ENCODE results near the gene LSM3.

Gene LSM3

DNA sequence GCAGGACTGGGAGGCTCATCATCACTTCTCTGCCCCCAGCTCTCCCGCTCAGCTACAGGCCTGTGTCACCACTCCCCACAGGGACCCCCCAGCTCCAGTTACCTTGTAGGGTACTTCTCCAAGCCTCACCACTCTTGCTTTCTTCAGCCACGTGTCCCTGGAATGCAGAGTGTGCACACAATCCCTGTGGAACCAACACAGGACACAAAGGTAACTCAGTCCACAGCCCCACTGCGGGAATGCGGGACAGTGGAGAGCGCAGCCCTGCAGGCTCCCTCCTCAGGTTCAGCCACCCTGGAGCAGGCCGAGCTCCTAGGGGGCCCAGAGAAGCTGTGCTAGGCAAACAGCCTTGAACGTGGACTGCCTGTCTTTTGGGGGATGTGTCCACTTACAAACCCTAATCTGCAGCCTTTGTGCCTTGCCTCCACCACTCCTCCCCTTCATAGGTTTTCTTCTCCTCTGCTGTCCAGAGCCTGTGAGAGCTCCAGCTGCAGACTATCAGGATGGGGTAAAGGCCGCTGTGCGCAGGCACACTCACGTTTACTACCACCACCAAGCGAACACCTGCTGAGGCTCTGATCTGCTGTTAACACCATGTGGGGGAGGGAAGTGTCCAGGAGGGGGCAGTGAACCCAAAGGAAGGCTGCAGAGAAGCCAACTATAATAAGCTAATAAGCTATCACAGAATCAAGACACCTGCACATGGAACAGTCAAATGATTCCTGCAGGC, 26.2 kb upstream of the LSM3 start:
- no peak overlapping the region for H3K27ac ChIP-seq
- H3K4me3 ChIP-seq (ENCODE audit: low read depth, low read length) = no peak overlapping the region
- DNase-seq = peak; percentile 59
- H3K9me3 ChIP-seq (ENCODE audit: severe bottlenecking) = no peaks in the 10 kb centered on the region
- no peaks in the 10 kb centered on the region for H3K27me3 ChIP-seq (ENCODE audit: insufficient read depth, low read depth, severe bottlenecking)
- TF ChIP-seq, protein P1, sequence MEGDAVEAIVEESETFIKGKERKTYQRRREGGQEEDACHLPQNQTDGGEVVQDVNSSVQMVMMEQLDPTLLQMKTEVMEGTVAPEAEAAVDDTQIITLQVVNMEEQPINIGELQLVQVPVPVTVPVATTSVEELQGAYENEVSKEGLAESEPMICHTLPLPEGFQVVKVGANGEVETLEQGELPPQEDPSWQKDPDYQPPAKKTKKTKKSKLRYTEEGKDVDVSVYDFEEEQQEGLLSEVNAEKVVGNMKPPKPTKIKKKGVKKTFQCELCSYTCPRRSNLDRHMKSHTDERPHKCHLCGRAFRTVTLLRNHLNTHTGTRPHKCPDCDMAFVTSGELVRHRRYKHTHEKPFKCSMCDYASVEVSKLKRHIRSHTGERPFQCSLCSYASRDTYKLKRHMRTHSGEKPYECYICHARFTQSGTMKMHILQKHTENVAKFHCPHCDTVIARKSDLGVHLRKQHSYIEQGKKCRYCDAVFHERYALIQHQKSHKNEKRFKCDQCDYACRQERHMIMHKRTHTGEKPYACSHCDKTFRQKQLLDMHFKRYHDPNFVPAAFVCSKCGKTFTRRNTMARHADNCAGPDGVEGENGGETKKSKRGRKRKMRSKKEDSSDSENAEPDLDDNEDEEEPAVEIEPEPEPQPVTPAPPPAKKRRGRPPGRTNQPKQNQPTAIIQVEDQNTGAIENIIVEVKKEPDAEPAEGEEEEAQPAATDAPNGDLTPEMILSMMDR (IDR thresholded peaks at IDR 0.05; ENCODE audit: low read depth, low read length) = peak; percentile 72
- peaks cover 44% of the 10 kb centered on the region for H3K36me3 ChIP-seq

DNA sequence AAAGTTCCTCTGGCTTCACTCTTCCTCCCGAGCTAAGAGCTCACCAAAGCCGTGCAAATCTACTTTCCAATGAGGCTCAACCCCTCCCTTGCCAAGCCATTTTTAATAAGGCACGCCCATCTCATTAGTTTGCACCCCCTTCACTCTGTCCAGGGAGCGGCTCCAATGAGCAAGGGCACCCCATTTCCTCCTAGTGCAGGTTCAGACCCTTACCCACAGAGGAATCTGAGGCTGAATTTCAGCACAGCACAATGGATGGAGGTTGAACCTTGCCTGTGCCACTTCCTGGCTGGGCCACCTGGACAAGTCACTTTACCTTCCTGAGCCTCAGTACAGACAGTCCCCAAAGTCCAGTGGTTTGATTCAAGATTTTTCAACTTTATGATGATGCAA, 25.7 kb upstream of the LSM3 start:
- Histone ChIP-seq H3K27ac (no peak overlapping the region), H3K4me3 (ENCODE audit: low read depth, low read length) (no peak overlapping the region), H3K27me3 (ENCODE audit: insufficient read depth, low read depth, severe bottlenecking) (no peaks in the 10 kb centered on the region), H3K36me3 (peaks cover 46% of the 10 kb centered on the region), H3K9me3 (ENCODE audit: severe bottlenecking) (no peaks in the 10 kb centered on the region)
- TF ChIP-seq, protein P1 (IDR thresholded peaks at IDR 0.05; ENCODE audit: low read depth, low read length) = no peak
- no peak for DNase-seq

DNA sequence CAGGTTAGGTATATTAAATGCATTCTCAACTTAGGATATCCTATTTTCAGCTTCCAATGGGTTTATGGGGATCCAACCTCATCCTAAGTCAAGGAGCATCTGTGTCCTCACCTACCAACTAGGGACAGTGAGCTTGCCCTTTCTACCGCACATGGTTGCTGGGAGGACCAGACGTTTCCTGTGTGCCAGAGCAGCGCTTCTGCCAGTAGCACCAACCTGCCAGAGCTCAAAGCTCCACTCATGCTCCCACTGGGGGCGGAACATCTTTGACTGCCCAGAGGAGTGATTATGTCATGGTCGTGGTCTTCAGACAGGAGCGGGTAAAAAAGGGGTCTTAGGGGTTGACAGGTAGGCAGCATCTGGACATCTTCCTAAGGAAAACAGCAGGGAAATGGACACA, 25.0 kb upstream of the LSM3 start:
- Histone ChIP-seq H3K36me3 (peaks cover 47% of the 10 kb centered on the region), H3K27me3 (ENCODE audit: insufficient read depth, low read depth, severe bottlenecking) (no peaks in the 10 kb centered on the region), H3K27ac (no peak overlapping the region), H3K9me3 (ENCODE audit: severe bottlenecking) (no peaks in the 10 kb centered on the region), H3K4me3 (ENCODE audit: low read depth, low read length) (no peak overlapping the region)
- TF ChIP-seq, protein P1 (IDR thresholded peaks at IDR 0.05; ENCODE audit: low read depth, low read length) = no peak
- no peak for DNase-seq

DNA sequence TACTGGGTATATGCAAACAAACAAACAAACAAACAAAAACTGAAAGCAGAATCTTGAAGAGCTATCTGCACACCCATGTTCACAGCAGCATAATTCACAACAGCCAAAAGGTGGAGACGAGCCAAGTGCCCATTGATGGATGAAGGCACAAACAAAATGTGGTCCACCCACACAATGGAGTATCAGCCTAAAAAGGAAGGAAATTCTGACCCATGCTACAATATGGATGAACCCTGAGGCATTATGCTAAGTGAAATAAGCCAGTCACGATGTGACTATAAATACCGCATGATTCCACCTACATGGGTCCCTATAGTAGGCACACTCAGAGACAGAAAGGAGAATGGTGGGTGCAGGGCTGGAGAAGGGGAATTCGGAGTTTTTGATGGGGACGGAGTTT, 24.3 kb upstream of the LSM3 start:
- no peak for DNase-seq
- no peaks in the 10 kb centered on the region for H3K27me3 ChIP-seq (ENCODE audit: insufficient read depth, low read depth, severe bottlenecking)
- TF ChIP-seq, protein P1 (IDR thresholded peaks at IDR 0.05; ENCODE audit: low read depth, low read length) = no peak
- H3K27ac ChIP-seq = no peak overlapping the region
- H3K36me3 ChIP-seq = peaks cover 54% of the 10 kb centered on the region
- no peaks in the 10 kb centered on the region for H3K9me3 ChIP-seq (ENCODE audit: severe bottlenecking)
- no peak overlapping the region for H3K4me3 ChIP-seq (ENCODE audit: low read depth, low read length)

DNA sequence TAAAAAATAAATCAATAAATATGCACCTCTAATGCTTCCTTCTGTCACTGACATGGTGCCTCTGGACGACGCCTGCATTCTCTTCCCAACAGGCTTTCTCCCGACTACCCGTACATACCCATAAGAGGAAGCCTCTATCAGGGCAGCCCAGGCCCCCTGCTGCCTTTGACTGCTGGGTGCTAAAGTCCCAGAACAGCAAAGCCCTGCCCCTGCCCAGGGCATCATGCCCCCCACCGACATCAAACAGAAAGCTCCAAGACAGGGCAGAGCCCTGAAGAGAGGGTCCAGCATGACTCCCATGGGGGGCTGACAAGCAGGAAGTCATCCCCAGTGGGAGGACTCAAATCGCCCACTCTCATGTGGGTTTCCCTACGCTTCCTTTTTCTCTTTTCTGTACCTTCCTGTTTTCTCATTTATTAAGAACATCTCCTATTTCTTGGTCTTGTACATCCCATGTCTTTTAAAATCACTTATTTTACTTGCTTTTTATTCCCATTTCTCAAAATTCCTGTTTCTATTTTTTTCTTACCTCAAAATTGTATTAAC, 23.6 kb upstream of the LSM3 start:
- TF ChIP-seq, protein P1 (IDR thresholded peaks at IDR 0.05; ENCODE audit: low read depth, low read length) = no peak
- no peak overlapping the region for H3K27ac ChIP-seq
- H3K9me3 ChIP-seq (ENCODE audit: severe bottlenecking) = no peaks in the 10 kb centered on the region
- DNase-seq = no peak
- no peaks in the 10 kb centered on the region for H3K27me3 ChIP-seq (ENCODE audit: insufficient read depth, low read depth, severe bottlenecking)
- no peak overlapping the region for H3K4me3 ChIP-seq (ENCODE audit: low read depth, low read length)
- peaks cover 59% of the 10 kb centered on the region for H3K36me3 ChIP-seq

Data from WERI-Rb-1 (cell line).